Measurements from ENCODE around the gene KRT5. TPM values are rescaled to one million over a fixed set of nuclear protein-coding genes. Genes with fewer than 3 reads are reported as not detected.

Gene KRT5
- total RNA-seq, 1 experiment from 2014 or later: 89.7 TPM

DNA sequence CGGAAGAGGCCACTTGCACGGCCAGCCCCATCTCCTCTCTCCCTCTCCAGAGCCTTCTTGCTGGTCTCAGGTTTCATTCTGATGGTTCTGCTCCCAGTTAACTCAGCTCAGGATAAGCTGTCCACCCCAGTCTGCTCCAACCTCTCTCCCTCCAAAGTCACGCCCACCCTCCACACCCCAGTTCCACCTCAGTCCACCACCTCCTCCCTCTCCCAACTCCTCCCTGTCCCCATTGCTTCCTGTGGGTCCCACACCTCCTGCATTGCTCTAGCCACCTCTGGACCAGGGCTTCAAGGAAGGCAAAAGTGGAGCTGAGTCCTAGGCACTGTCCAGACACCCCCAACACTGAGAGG lies 19.6 kb upstream of the KRT5 start:
- intact Hi-C loops (cut with micrococcal nuclease; ENCODE audit: unreplicated experiment): no loop called here

DNA sequence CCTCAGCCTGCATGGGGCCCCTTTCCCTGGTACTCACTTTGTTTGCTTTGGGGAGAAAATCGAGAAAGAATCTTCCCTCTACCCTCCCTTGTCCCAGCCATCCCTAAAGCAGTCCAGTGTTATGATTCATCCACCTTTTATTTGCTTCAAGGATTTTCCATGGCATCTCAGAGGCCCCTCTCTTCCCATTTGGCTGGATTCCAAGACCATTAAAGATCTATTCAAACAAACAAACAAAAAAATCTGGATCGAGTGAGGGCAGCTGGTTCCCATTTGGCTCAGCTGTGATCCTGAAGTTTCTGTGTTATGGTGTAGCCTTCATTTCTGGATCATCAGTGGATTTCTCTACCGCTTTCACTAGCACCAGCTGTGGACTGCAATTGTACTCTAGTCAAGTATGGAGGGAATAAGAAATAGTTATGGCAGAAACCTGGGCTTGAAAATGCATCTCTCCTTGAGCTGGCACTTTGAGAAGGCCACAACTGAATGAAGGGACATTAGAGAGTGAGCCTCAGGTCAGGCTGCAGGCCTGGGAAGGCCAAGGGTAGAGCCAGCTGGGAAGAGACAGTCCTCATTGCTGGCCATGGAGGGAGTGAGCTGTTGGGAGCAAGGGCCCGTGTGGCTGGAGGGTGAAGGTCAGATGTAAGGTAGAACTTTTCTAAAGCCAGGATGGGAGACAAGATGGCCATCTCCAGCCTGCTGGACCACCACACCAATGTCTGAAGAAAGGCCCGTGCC lies 19.1 kb upstream of the KRT5 start:
- Histone ChIP-seq H4K20me1 (ENCODE audit: insufficient read depth) (no peaks in the 10 kb centered on the region), H3K4me3 (no peak overlapping the region), H3K27me3 (ENCODE audit: insufficient read depth, low read depth) (no peaks in the 10 kb centered on the region), H3K4me1 (replicated peaks; ENCODE audit: insufficient read depth) (peaks cover 22% of the 10 kb centered on the region), H3K9me2 (ENCODE audit: insufficient read depth) (no peaks in the 10 kb centered on the region), H2AFZ (no peak overlapping the region), H3K27ac (0 out of 2 replicates have a peak overlapping the region, but pooled peaks have one; percentile 24), H3K79me2 (ENCODE audit: low read depth) (no peaks in the 10 kb centered on the region), H3K36me3 (ENCODE audit: low read depth) (no peaks in the 10 kb centered on the region), H3F3A (ENCODE audit: insufficient read depth, low read depth) (peaks cover 7% of the 10 kb centered on the region; the same call in 1 of the 2 replicates), H3K9me3 (ENCODE audit: insufficient read depth, low read depth) (no peaks in the 10 kb centered on the region), H3K4me2 (peak overlapping the region; percentile 58)
- peak in 1 of 2 experiments; percentile 71 for DNase-seq
- POLR2A ChIA-PET (ENCODE audit: unreplicated experiment): interaction anchor here (0.6 to 0.7 kb wide), 3 partner anchors 19 to 349 kb away, joined by 4 to 9 read pairs (median 8); partner anchors contain the start of gene KRT5
- CTCF ChIA-PET: no interaction called here
- intact Hi-C loops (cut with micrococcal nuclease; ENCODE audit: unreplicated experiment): no loop called here
- no TSS peak for BruUV-seq (replicated peaks)
- TF ChIP-seq CTCF (conservative IDR thresholded peaks at IDR 0.05): no peak
- TF ChIP-seq EZH2 (IDR thresholded peaks at IDR 0.05; ENCODE audit: low read depth): no peak

More for the DNA sequence above, 19.6 kb upstream of the KRT5 start:
- H3K4me3 ChIP-seq: no peak overlapping the region
- BruUV-seq (replicated peaks): no TSS peak
- H3K9me3 ChIP-seq (ENCODE audit: insufficient read depth, low read depth): no peaks in the 10 kb centered on the region
- H3K36me3 ChIP-seq (ENCODE audit: low read depth): no peaks in the 10 kb centered on the region
- H3K4me1 ChIP-seq (replicated peaks; ENCODE audit: insufficient read depth): peaks cover 22% of the 10 kb centered on the region
- CTCF ChIA-PET: no interaction called here
- TF ChIP-seq EZH2 (IDR thresholded peaks at IDR 0.05; ENCODE audit: low read depth) (no peak), CTCF (conservative IDR thresholded peaks at IDR 0.05) (no peak)
- DNase-seq: no peak
- POLR2A ChIA-PET (ENCODE audit: unreplicated experiment): interaction anchor here (0.6 kb wide), 2 partner anchors 15 to 27 kb away, joined by 4 to 9 read pairs; no protein-coding TSS in a partner anchor
- H3K4me2 ChIP-seq: peak overlapping the region; percentile 58
- no peaks in the 10 kb centered on the region for H4K20me1 ChIP-seq (ENCODE audit: insufficient read depth)
- no peaks in the 10 kb centered on the region for H3K79me2 ChIP-seq (ENCODE audit: low read depth)
- no peaks in the 10 kb centered on the region for H3K27me3 ChIP-seq (ENCODE audit: insufficient read depth, low read depth)
- no peak overlapping the region for H2AFZ ChIP-seq
- peaks cover 7% of the 10 kb centered on the region; the same call in 1 of the 2 replicates for H3F3A ChIP-seq (ENCODE audit: insufficient read depth, low read depth)
- no peaks in the 10 kb centered on the region for H3K9me2 ChIP-seq (ENCODE audit: insufficient read depth)
- H3K27ac ChIP-seq: no peak overlapping the region

DNA sequence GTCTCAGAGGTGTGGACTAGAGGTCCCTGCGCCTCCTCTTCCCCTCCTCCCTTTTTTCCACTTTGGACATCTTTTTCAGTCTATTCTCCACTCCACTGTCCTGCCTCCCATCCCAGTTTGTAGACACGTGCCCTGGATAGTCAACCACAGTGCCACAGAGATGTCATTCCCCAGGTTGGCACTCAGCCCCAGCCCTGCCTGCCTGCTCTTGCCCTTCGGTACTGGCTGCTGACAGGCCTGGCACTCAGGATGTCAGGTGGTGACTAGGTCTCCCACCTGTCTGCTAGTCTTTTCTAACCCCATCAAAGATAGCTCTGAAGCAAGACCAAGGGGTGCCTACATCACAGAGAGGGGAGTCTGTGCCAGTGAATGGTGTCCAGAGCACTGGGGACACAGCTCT lies 16.9 kb upstream of the KRT5 start:
- TF ChIP-seq EZH2 (IDR thresholded peaks at IDR 0.05; ENCODE audit: low read depth) (no peak), CTCF (conservative IDR thresholded peaks at IDR 0.05) (no peak)
- Histone ChIP-seq H3K9me3 (ENCODE audit: insufficient read depth, low read depth) (no peaks in the 10 kb centered on the region), H3K4me2 (no peak overlapping the region), H3K79me2 (ENCODE audit: low read depth) (no peaks in the 10 kb centered on the region), H3K4me3 (no peak overlapping the region), H3K9me2 (ENCODE audit: insufficient read depth) (no peaks in the 10 kb centered on the region), H3K27ac (no peak overlapping the region), H3F3A (ENCODE audit: insufficient read depth, low read depth) (peaks cover 7% of the 10 kb centered on the region; the same call in 1 of the 2 replicates), H4K20me1 (ENCODE audit: insufficient read depth) (no peaks in the 10 kb centered on the region), H3K4me1 (replicated peaks; ENCODE audit: insufficient read depth) (peaks cover 22% of the 10 kb centered on the region), H3K36me3 (ENCODE audit: low read depth) (no peaks in the 10 kb centered on the region), H2AFZ (no peak overlapping the region), H3K27me3 (ENCODE audit: insufficient read depth, low read depth) (no peaks in the 10 kb centered on the region)
- POLR2A ChIA-PET (ENCODE audit: unreplicated experiment): no interaction called here
- CTCF ChIA-PET: interaction anchor here (0.7 kb wide), 1 partner anchor 334 kb away, joined by 4 read pairs; no protein-coding TSS in a partner anchor
- DNase-seq: no peak
- intact Hi-C loops (cut with micrococcal nuclease; ENCODE audit: unreplicated experiment): no loop called here
- no TSS peak for BruUV-seq (replicated peaks)

Data from PC-9 (cell line).